A549 (cell line): ENCODE data around the gene HUS1B. TPM values are rescaled to one million over a fixed set of nuclear protein-coding genes. Genes with fewer than 3 reads are reported as not detected.

Experiments used
- ATAC-seq, 2 experiments: fragments of 200-7000 bp in 1 of 2; fragments of >200 bp in 1 of 2; cut with Nextera tagmentation in 1 of 2; cut with Tn5 transposase in 1 of 2; 3 replicates each; pipeline versions ENCODE4 v1.8.0 to v1.9.1; 2018 to 2020; ENCODE audit warnings: mild to moderate bottlenecking in 1 of 2, moderate library complexity in 1 of 2
- CTCF ChIA-PET: fragments of 300-600 bp; sonication (Branson Sonifier 250); formaldehyde crosslinking; extraction: SDS; loops from one replicate; lab custom pipeline; 2021; ENCODE audit warnings: antibody characterized with exemption, inconsistent platforms; lab: Yijun Ruan, JAX
- POLR2A ChIA-PET: fragments of 350-600 bp; formaldehyde crosslinking; extraction: SDS; loops from one replicate; lab custom pipeline; 2021; ENCODE audit warnings: antibody characterized with exemption, inconsistent platforms; lab: Yijun Ruan, JAX
- DNase-seq, 2 experiments: peaks; one replicate each; pipeline versions ENCODE4 v3.0.0 to v3.0.0-alpha.2; 2011 to 2016; ENCODE audit warnings: low read depth in 1 of 2, low spot score in 1 of 2
- FAIRE-seq: peaks from 2 replicates; lab custom pipeline; 2011; peaks lifted over from hg19 to GRCh38; lab: Jason Lieb, UNC
- H3K27ac ChIP-seq, 2 experiments: fragments of >200 bp; sonication (Bioruptor Twin); formaldehyde crosslinking; 3 replicates each; pipeline ENCODE4 v1.5.1; 2016 to 2017
- H3K4me1 ChIP-seq: fragments of >200 bp; sonication (Bioruptor Twin); formaldehyde crosslinking; 3 replicates; pipeline ENCODE4 v1.6.1; 2016
- H3K4me2 ChIP-seq: fragments of >200 bp; sonication (Bioruptor Twin); formaldehyde crosslinking; 3 replicates; pipeline ENCODE4 v1.6.1; 2016
- H3K4me3 ChIP-seq: fragments of >200 bp; sonication (Bioruptor Twin); formaldehyde crosslinking; 3 replicates; pipeline ENCODE4 v1.5.1; 2016
- H3K9me3 ChIP-seq: fragments of >200 bp; sonication (Bioruptor Twin); formaldehyde crosslinking; 3 replicates; pipeline ENCODE4 v1.6.1; 2016
- BHLHE40 ChIP-seq: IDR thresholded peaks from 2 replicates; pipeline ENCODE4 v1.6.1; 2012; ENCODE audit warnings: low read depth, low read length, inconsistent platforms
- CHD2 ChIP-seq: fragments of 150-350 bp; IDR thresholded peaks from 2 replicates; pipeline ENCODE4 v1.6.1; 2014; ENCODE audit warnings: low read length; ENCODE audit not compliant: partially characterized antibody
- CHD4 ChIP-seq: fragments of 200-600 bp; sonication (generic); IDR thresholded peaks from 2 replicates; pipeline ENCODE4 v1.6.1; 2016; ENCODE audit warnings: antibody characterized with exemption, mild to moderate bottlenecking, borderline replicate concordance
- CTCF ChIP-seq: fragments of >200 bp; sonication (Bioruptor Twin); formaldehyde crosslinking; IDR thresholded peaks from 3 replicates; pipeline ENCODE4 v1.5.1; 2016
- EHMT2 ChIP-seq: fragments of 200-600 bp; sonication (generic); IDR thresholded peaks from 2 replicates; pipeline ENCODE4 v1.6.1; 2016; ENCODE audit warnings: antibody characterized with exemption, low read depth, mild to moderate bottlenecking, moderate library complexity
- EP300 ChIP-seq, 2 experiments: fragments of >200 bp; sonication (Bioruptor Twin); formaldehyde crosslinking; IDR thresholded peaks; 2 replicates in 1 of 2; 3 replicates in 1 of 2; pipeline ENCODE4 v1.6.1; 2016 to 2017
- JUN ChIP-seq, 2 experiments: fragments of >200 bp; sonication (Bioruptor Twin); formaldehyde crosslinking; IDR thresholded peaks; 2 replicates in 1 of 2; 3 replicates in 1 of 2; pipeline ENCODE4 v1.6.1; 2016 to 2017
- JUNB ChIP-seq: fragments of >200 bp; sonication (Bioruptor Twin); formaldehyde crosslinking; IDR thresholded peaks from 2 replicates; pipeline ENCODE4 v1.6.1; 2016
- MAZ ChIP-seq: fragments of 150-350 bp; IDR thresholded peaks from 2 replicates; pipeline ENCODE4 v1.6.1; 2014; ENCODE audit warnings: antibody characterized with exemption, low read depth, low read length, borderline replicate concordance
- NR3C1 ChIP-seq: fragments of >200 bp; sonication (Bioruptor Twin); formaldehyde crosslinking; IDR thresholded peaks from 3 replicates; pipeline ENCODE4 v1.6.1; 2017
- RAD21 ChIP-seq, 2 experiments: fragments of >200 bp in 1 of 2; sonication (Bioruptor Twin) in 1 of 2; formaldehyde crosslinking in 1 of 2; IDR thresholded peaks in 1 of 2; conservative IDR thresholded peaks in 1 of 2; 2 replicates in 1 of 2; 3 replicates in 1 of 2; pipeline ENCODE4 v1.6.1; 2012 to 2018; ENCODE audit warnings: inconsistent platforms in 1 of 2
- RARB ChIP-seq: fragments of 250-450 bp; sonication (Bioruptor Pico); IDR thresholded peaks from 2 replicates; pipeline ENCODE4 v1.8.0; 2021; ENCODE audit warnings: mild to moderate bottlenecking, moderate library complexity
- ZFP36 ChIP-seq: fragments of 450-650 bp; IDR thresholded peaks from 2 replicates; pipeline ENCODE4 v1.6.1; 2014; ENCODE audit warnings: borderline replicate concordance; ENCODE audit not compliant: partially characterized antibody
- WGBS: methylation state at CpG from one replicate; pipeline ENCODE4 v1.1.6; 2017; ENCODE audit errors: missing lambda C conversion rate; 5-methylcytosine and 5-hydroxymethylcytosine counted together
- polyA plus RNA-seq, 4 experiments: library from polyadenylated mRNA; depleted of rRNA in 3 of 4; stranded (reverse); fragments of >200 nt; fragmentation: RNase III in 1 of 4; extraction: RNeasy Plus Mini Kit Qiagen cat#74134 plus additional on column Dnase treatment in 1 of 4; gene quantifications; 2 replicates in 3 of 4; 3 replicates in 1 of 4; pipeline ENCODE4 v1.2.3, GENCODE V29; 2011 to 2017
- TF ChIP-seq, protein P1 (sequence below): fragments of 200-600 bp; sonication (generic); IDR thresholded peaks from 2 replicates; pipeline ENCODE4 v1.6.1; 2016; ENCODE audit warnings: antibody characterized with exemption, mild to moderate bottlenecking, moderate library complexity
- TF ChIP-seq, protein P2 (sequence below): IDR thresholded peaks from 2 replicates; pipeline ENCODE4 v1.6.1; 2012
- TF ChIP-seq, protein P3 (sequence below): fragments of 250-450 bp; sonication (Bioruptor Pico); IDR thresholded peaks from 2 replicates; pipeline ENCODE4 v1.5.0; 2020; ENCODE audit warnings: low read depth, mild to moderate bottlenecking, moderate library complexity

The HUS1B gene
- polyA plus RNA-seq, 2 of the 4 experiments (the other 2 are of a cell fraction): 0.17 to 0.25 TPM

DNA sequence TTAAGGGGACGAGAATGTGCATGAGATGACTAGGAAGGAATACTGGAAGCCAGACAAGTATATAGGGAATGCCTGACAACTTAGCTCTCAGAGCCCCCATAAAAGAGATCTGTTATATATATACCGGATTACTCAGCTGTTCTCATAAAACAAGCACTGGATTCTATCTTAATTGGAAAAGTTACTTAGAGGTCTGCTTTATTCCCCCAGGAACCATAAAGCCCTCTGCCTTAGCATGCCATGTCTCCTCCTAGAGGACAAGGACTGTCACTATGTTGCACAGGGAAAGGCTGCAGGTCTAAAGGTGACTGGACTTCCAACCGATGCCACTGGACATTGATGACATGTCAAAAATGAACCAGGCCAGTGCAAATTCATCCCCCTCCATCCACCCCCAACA, 29.6 kb upstream of the HUS1B start:
- Histone ChIP-seq H3K4me1 (peaks cover 31% of the 10 kb centered on the region), H3K4me3 (no peak overlapping the region), H3K9me3 (no peaks in the 10 kb centered on the region), H3K27ac (no peak overlapping the region), H3K4me2 (no peak overlapping the region)
- TF ChIP-seq BHLHE40: no peak
- TF ChIP-seq RAD21 (conservative IDR thresholded peaks at IDR 0.05 in 1 of 2, IDR thresholded peaks at IDR 0.05 in 1 of 2): peak in 1 of 2 experiments; percentile 25; a peak in 1 of 5 replicates
- no peak for TF ChIP-seq CHD4
- POLR2A ChIA-PET: no interaction called here
- no peak for FAIRE-seq
- ATAC-seq: peak; percentile 47 to 65; a peak in 2 of 6 replicates
- 82% methylated on average over 3 of the region's 3 CpGs for WGBS
- DNase-seq: no peak
- CTCF ChIA-PET: no interaction called here

DNA sequence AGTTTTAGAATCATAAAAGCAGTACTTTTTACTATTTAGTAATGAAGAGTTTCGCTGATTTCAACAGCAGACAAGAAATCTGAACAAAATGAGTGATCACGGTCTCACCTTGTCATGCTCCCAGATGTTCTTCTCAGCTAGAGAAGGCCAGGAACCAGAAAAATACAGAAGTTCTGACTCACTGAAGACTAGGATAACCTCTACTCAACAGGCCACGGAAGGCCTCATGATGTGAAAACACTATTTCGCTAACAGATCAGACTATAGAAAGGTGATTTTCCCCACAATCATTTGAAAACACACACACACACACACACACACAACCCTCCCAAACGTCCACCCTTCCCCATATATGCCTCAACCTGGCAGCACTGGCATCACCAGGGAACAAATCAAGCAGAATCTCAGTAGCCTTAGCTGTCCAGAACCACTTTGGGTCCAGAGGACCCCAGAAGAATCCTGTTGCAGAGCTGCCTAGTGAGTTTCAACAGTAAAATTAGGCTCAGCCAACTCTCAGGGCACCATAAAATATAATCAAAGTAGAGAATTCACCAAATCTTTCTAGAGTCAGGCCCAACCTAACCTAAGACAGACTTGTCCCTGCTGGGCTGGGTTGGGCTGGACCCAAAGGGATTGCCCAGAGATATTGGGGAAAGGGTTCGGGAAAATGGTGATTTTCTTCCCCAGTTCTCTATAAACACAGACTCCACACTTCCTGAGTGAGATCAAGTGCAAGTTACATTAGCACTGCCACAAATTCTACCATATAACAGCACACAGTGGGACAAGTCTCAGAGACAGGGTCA, 28.1 kb upstream of the HUS1B start:
- TF ChIP-seq EP300 (IDR thresholded peaks at IDR 0.05): no peak
- TF ChIP-seq CTCF: no peak
- TF ChIP-seq JUNB: no peak
- TF ChIP-seq NR3C1: no peak
- TF ChIP-seq BHLHE40: no peak
- TF ChIP-seq ZFP36: no peak
- TF ChIP-seq MAZ: no peak
- no peak for TF ChIP-seq CHD2
- TF ChIP-seq, protein P1, sequence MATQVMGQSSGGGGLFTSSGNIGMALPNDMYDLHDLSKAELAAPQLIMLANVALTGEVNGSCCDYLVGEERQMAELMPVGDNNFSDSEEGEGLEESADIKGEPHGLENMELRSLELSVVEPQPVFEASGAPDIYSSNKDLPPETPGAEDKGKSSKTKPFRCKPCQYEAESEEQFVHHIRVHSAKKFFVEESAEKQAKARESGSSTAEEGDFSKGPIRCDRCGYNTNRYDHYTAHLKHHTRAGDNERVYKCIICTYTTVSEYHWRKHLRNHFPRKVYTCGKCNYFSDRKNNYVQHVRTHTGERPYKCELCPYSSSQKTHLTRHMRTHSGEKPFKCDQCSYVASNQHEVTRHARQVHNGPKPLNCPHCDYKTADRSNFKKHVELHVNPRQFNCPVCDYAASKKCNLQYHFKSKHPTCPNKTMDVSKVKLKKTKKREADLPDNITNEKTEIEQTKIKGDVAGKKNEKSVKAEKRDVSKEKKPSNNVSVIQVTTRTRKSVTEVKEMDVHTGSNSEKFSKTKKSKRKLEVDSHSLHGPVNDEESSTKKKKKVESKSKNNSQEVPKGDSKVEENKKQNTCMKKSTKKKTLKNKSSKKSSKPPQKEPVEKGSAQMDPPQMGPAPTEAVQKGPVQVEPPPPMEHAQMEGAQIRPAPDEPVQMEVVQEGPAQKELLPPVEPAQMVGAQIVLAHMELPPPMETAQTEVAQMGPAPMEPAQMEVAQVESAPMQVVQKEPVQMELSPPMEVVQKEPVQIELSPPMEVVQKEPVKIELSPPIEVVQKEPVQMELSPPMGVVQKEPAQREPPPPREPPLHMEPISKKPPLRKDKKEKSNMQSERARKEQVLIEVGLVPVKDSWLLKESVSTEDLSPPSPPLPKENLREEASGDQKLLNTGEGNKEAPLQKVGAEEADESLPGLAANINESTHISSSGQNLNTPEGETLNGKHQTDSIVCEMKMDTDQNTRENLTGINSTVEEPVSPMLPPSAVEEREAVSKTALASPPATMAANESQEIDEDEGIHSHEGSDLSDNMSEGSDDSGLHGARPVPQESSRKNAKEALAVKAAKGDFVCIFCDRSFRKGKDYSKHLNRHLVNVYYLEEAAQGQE: no peak
- no peak for TF ChIP-seq EHMT2
- no peak for TF ChIP-seq RARB (CRISPR knock-in tag)
- H3K4me1 ChIP-seq: peaks cover 40% of the 10 kb centered on the region
- no peak for DNase-seq
- ChIA-PET POLR2A (no interaction called here), CTCF (interaction anchor here (0.9 kb wide), 1 partner anchor 16 kb away, joined by 3 read pairs; no protein-coding TSS in a partner anchor)
- no peak overlapping the region for H3K27ac ChIP-seq
- 74% methylated on average over 6 of the region's 6 CpGs for WGBS
- ATAC-seq: no peak
- no peak overlapping the region for H3K4me3 ChIP-seq
- no peaks in the 10 kb centered on the region for H3K9me3 ChIP-seq
- FAIRE-seq: no peak
- no peak overlapping the region for H3K4me2 ChIP-seq

DNA sequence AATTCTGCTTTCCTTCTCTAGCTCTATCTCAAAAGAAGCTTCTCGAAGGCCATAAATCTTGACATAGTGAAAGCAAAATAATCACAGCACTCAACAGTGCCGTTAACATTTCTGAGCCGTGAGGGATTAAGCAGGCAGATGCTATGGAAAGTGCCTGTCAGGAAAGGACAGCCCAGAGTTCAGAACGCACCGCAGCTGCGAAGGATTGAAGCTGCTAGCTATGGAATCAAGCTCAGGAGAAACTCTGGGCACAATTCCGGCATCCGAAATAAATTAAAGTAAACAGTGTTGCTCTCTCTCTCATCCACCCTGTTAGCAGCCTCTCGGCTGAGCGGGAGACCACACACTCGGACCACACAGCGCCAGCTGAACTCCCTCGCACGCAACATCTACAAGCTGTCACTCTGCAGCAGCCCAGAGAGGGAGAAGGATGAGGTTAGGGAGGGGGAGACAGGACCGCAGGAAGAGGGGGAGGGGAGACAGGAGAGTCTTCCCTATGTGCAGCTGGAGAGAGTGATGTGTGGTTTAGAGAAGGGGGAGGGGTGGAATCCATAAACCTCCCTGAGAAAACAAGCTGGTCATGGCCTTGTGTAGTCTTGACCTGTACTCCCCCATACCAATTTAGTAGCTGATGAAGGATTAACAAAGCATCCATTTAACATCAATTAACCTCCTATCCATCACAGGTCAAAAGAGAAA, 27.0 kb upstream of the HUS1B start:
- TF ChIP-seq JUN (IDR thresholded peaks at IDR 0.05): no peak
- TF ChIP-seq, protein P2, sequence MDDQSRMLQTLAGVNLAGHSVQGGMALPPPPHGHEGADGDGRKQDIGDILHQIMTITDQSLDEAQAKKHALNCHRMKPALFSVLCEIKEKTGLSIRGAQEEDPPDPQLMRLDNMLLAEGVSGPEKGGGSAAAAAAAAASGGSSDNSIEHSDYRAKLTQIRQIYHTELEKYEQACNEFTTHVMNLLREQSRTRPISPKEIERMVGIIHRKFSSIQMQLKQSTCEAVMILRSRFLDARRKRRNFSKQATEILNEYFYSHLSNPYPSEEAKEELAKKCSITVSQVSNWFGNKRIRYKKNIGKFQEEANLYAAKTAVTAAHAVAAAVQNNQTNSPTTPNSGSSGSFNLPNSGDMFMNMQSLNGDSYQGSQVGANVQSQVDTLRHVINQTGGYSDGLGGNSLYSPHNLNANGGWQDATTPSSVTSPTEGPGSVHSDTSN: no peak
- TF ChIP-seq, protein P3, sequence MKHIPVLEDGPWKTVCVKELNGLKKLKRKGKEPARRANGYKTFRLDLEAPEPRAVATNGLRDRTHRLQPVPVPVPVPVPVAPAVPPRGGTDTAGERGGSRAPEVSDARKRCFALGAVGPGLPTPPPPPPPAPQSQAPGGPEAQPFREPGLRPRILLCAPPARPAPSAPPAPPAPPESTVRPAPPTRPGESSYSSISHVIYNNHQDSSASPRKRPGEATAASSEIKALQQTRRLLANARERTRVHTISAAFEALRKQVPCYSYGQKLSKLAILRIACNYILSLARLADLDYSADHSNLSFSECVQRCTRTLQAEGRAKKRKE (CRISPR knock-in tag): no peak
- TF ChIP-seq JUNB: no peak
- no peaks in the 10 kb centered on the region for H3K9me3 ChIP-seq
- FAIRE-seq: no peak
- no peak overlapping the region for H3K4me3 ChIP-seq
- no peak for ATAC-seq
- CTCF ChIA-PET: interaction anchor here (0.6 to 1.9 kb wide), 5 partner anchors 9 to 91 kb away, joined by 3 to 4 read pairs (median 3); partner anchors contain the start of gene EXOC2
- WGBS: 93% methylated on average over 14 of the region's 15 CpGs
- 0 out of 6 replicates have a peak overlapping the region, but pooled peaks of 1 of the 2 experiments have one; percentile 33 for H3K27ac ChIP-seq
- peaks cover 40% of the 10 kb centered on the region for H3K4me1 ChIP-seq
- DNase-seq: no peak
- no peak overlapping the region for H3K4me2 ChIP-seq
- POLR2A ChIA-PET: no interaction called here
